Fibroblast of the aortic adventitia (primary cell): ENCODE data around the gene ERI2. TPM values are rescaled to one million over a fixed set of nuclear protein-coding genes. Genes with fewer than 3 reads are reported as not detected.

Experiments used
- DNase-seq: peaks from one replicate; pipeline ENCODE4 v3.0.0-alpha.2; 2010; ENCODE audit warnings: low read depth
- H3K4me3 ChIP-seq: 2 replicates; pipeline ENCODE4 v1.5.1; 2011; ENCODE audit warnings: low read depth, mild to moderate bottlenecking, control low read depth, low read length, moderate library complexity
- total RNA-seq: library from RNA; depleted of rRNA; stranded (reverse); fragments of >200 nt; gene quantifications from 2 replicates; pipeline ENCODE4 v1.2.3, GENCODE V29; 2012; ENCODE audit warnings: low replicate concordance
- TF ChIP-seq, protein P1 (sequence below): IDR thresholded peaks from 2 replicates; pipeline ENCODE4 v1.5.1; 2011; ENCODE audit warnings: mild to moderate bottlenecking, low read length, control low read depth, inconsistent platforms; ENCODE audit not compliant: insufficient read depth

ERI2 gene, protein sequence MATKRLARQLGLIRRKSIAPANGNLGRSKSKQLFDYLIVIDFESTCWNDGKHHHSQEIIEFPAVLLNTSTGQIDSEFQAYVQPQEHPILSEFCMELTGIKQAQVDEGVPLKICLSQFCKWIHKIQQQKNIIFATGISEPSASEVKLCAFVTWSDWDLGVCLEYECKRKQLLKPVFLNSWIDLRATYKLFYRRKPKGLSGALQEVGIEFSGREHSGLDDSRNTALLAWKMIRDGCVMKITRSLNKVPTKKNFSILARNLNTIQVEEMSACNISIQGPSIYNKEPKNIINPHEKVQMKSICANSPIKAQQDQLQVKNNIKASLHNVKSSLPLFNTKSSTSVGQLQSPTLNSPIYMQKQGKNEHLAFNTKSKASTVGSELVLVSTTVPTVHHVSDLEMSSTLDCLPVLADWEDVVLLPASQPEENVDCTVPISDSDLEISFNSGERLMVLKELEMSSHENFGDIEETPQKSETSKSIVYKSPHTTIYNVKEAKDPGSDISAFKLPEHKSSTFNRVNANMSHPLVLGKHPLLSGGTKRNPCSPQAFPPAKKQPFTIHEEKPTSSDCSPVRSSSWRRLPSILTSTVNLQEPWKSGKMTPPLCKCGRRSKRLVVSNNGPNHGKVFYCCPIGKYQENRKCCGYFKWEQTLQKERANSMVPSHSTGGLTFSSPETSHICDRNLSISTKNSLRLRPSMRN
- 13.7 and 32.7 TPM in 2 replicates for total RNA-seq

DNA sequence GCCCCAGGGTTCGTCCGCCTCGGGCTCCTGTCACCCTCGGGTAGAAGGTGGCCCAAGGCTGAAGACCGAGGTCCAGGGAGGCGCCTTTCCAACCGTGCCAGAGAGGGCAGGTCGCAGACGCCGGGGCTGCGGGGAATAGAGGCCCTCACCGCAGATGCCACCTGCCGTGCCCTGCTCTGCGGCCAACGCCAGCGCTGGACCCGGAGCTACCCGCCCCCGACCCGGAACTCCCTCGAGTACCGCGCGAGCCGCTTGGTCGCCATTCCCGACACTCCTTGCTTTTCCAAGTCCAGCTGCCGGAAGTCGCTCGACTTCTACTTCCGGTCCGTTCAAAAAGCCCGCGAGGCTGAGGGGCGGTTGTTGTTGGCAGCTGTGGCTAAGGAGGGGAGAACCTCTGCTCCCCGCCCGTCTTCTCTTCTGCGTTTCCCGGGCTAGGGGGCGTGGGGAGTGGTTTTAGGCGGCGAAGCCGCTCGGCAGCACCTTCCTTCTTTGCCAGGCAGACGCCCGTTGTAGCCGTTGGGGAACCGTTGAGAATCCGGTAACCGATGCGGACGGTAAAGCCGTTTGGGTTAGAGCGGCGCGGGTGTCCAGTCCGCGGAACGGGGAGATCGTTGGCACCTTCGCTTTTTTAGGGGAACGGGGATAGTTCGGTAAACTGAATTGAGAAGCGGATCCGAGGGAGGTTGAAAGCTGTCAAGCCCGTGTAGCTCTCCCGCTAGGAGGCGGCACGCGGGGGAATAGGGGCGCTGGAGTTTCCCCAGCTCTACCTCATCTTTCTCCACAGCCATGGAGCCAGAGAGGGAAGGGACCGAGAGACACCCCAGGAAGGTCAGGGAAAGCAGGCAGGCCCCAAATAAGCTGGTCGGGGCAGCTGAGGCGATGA lies at the start of gene ERI2, which contains the start of gene REXO5:
Gene ERI2, minus strand, starts transcription at position 305 of the 883 bp plus-strand sequence. Its CDS starts 42 bp downstream, at position 263.
Gene REXO5, plus strand, starts transcription at position 360 of the 883 bp plus-strand sequence. Its CDS starts 427 bp downstream, at position 787.
- peak within 1 kb of the TSS; percentile 96 for H3K4me3 ChIP-seq
- TF ChIP-seq, protein P1, sequence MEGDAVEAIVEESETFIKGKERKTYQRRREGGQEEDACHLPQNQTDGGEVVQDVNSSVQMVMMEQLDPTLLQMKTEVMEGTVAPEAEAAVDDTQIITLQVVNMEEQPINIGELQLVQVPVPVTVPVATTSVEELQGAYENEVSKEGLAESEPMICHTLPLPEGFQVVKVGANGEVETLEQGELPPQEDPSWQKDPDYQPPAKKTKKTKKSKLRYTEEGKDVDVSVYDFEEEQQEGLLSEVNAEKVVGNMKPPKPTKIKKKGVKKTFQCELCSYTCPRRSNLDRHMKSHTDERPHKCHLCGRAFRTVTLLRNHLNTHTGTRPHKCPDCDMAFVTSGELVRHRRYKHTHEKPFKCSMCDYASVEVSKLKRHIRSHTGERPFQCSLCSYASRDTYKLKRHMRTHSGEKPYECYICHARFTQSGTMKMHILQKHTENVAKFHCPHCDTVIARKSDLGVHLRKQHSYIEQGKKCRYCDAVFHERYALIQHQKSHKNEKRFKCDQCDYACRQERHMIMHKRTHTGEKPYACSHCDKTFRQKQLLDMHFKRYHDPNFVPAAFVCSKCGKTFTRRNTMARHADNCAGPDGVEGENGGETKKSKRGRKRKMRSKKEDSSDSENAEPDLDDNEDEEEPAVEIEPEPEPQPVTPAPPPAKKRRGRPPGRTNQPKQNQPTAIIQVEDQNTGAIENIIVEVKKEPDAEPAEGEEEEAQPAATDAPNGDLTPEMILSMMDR = peak; percentile 63
- DNase-seq = peak; percentile 92

DNA sequence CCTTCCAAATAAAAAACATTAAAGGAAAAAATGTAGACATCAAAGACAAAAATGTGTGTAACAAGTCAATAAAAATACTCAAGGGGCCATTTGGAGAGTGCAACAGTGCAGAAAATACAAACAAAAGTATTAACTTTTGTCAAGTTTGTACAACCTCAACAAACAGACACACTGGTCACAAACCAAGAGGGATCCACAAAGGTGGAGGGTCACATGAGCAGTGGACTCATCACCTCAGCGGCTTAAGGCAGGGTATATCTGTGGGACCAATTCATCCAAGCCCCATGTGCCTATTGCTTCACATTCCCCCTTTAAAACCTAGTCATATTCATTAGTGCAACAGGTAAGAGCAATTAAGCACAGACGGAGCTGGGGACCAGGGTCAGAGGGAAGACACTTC lies 48.7 kb upstream of the ERI2 start:
- TF ChIP-seq, protein P1 = no peak
- H3K4me3 ChIP-seq = no peak overlapping the region
- no peak for DNase-seq

DNA sequence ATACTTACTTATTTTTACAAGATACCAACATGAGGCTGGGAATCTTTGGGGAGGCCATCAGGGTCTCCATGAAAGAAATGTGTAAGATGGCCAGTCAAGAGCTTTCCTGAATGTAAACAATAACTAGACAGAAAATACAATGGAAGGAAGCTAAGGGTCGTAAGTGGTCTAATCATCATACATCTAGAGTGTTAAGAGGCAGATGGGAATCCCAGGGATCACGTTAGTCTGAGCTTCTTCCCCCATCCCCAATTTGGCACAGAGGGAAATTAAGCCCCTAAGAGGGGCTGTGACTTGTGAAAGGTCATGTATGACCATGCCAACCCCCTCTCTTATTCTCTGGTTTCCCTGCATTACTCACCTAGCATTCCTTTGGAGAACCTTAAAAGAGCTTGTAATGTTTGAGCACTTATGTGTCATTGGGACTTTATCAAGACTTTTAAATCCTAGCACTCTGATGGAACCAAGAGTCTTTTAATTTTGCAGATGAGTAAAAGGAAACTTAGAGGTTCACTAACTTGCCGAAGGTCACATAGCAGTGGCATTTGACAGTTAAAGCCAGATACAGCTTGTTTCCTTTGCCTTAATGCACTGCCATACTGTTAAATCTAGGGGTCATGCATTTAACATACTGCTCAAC lies 47.8 kb upstream of the ERI2 start:
- TF ChIP-seq, protein P1 = no peak
- no peak overlapping the region for H3K4me3 ChIP-seq
- DNase-seq = no peak

DNA sequence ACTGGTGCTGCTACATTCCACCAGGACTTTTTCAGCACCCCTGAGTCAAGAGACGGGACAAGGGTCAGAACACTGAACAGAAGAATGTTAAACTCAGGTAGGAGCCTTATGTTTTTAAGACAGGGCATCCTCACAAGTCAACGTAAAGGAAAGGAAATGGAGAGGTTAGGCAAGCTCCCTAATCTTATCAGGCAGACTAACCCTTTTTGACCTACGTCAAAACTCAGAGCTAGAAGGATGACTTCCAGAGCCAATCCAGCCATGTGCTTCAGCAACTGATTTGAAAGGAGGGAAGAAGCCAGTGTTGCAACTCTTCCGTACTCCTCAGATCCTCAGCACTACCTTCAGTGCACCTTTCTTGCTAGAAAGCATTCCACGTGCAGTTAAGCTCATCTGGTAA lies 46.9 kb upstream of the ERI2 start:
- peak; percentile 45 for DNase-seq
- no peak overlapping the region for H3K4me3 ChIP-seq
- TF ChIP-seq, protein P1 = no peak

DNA sequence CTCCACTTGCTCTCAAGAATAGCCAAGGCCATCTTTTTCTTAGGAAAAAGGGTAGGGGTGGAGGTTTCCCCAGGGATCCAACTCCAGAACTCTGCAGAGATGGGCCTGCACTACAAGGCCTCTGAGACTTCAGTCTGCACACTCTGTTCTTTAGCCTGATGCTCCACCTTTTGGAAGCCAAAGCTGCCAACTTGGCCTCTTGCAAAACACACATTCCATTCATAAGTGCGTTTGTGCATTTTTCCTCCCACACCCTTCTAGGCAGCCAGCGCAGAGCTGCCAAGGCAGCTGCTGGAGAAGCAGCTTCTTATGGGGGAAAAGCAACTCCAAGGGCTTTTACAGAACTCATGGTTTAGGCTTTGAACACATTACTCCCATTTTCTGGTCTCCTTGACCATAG lies 45.3 kb upstream of the ERI2 start:
- peak; percentile 99 for DNase-seq
- TF ChIP-seq, protein P1 = no peak
- no peak overlapping the region for H3K4me3 ChIP-seq

DNA sequence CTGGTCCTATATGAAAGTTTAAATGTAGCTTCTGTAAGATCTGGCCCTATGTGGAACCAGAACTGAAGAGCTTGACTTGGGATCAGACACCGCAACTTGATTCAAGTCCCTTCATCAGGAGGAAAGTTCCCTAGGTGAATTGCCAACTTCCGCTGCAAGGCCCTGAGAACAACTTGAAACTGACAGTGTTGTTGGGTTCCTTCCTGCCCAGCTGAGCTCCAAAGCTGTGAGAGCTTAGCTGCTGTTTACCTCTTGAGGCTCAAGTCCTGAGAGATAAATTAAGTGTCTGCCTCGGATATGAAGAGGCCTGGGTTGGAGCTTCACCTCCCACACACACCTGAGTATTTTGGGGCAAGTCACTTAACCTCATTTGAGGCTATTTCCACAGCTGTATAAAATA lies 44.7 kb upstream of the ERI2 start:
- DNase-seq = peak; percentile 25
- TF ChIP-seq, protein P1 = no peak
- no peak overlapping the region for H3K4me3 ChIP-seq
